Natural killer cell (primary cell): ENCODE measurements around the gene SNRNP70. TPM values are rescaled to one million over a fixed set of nuclear protein-coding genes. Genes with fewer than 3 reads are reported as not detected.
A peak's percentile ranks its signal among the peaks of the same experiment; 100 is the strongest.

Source experiments
- ATAC-seq, 3 donors: fragments of 150-1000 bp in 2 of 3; fragments of 200-7000 bp in 1 of 3; cut with Tn5 transposase; 1 replicate in 1 of 3; 2 replicates in 2 of 3; pipeline ENCODE4 v1.10.0; 2021; ENCODE audit warnings: mild to moderate bottlenecking in 2 of 3, moderate library complexity in 2 of 3
- DNase-seq, 2 donors: peaks; one replicate each; pipeline versions ENCODE4 v3.0.0 to v3.0.0-alpha.2; 2013 to 2021; ENCODE audit warnings: mixed read lengths in 1 of 2
- H3K27ac ChIP-seq: one replicate; pipeline ENCODE4 v1.5.1; 2013; ENCODE audit warnings: mild to moderate bottlenecking, low read length
- H3K27me3 ChIP-seq: one replicate; pipeline ENCODE4 v1.6.1; 2013; ENCODE audit warnings: low read length; ENCODE audit not compliant: control insufficient read depth, insufficient read depth
- H3K36me3 ChIP-seq: one replicate; pipeline ENCODE4 v1.6.1; 2013; ENCODE audit warnings: low read length; ENCODE audit not compliant: control insufficient read depth, insufficient read depth
- H3K4me1 ChIP-seq: one replicate; pipeline ENCODE4 v1.6.1; 2013; ENCODE audit warnings: low read length; ENCODE audit not compliant: control insufficient read depth, insufficient read depth
- H3K4me3 ChIP-seq: one replicate; pipeline ENCODE4 v1.5.1; 2013; ENCODE audit warnings: low read length
- H3K9me3 ChIP-seq: one replicate; pipeline ENCODE4 v1.6.1; 2013; ENCODE audit warnings: low read length; ENCODE audit not compliant: control insufficient read depth, insufficient read depth
- H3K27ac Mint-ChIP-seq, 2 donors: one replicate each; pipeline ENCODE4 v1.8.0; 2022; ENCODE audit warnings: mild to moderate bottlenecking in 2 of 2, mixed read lengths in 2 of 2, moderate library complexity in 1 of 2
- H3K27me3 Mint-ChIP-seq, 2 donors: one replicate each; pipeline ENCODE4 v1.8.0; 2022; ENCODE audit warnings: low read depth in 2 of 2, mixed read lengths in 2 of 2
- H3K36me3 Mint-ChIP-seq: one replicate; pipeline ENCODE4 v1.8.0; 2022; ENCODE audit warnings: mixed read lengths
- H3K4me1 Mint-ChIP-seq, 2 donors: one replicate each; pipeline ENCODE4 v1.8.0; 2022; ENCODE audit warnings: mixed read lengths in 2 of 2
- H3K4me3 Mint-ChIP-seq: one replicate; pipeline ENCODE4 v1.8.0; 2022; ENCODE audit warnings: mild to moderate bottlenecking, moderate library complexity, mixed read lengths
- H3K9me3 Mint-ChIP-seq, 2 donors: one replicate each; pipeline ENCODE4 v1.8.0; 2022; ENCODE audit warnings: mixed read lengths in 2 of 2
- CTCF ChIP-seq: fragments of 200-600 bp; IDR thresholded peaks from one replicate; pipeline ENCODE4 v1.8.0; 2022; ENCODE audit warnings: antibody characterized with exemption
- WGBS: methylation state at CpG from one replicate; pipeline ENCODE4 v1.1.7; 2013; ENCODE audit warnings: missing lambda C conversion rate; ENCODE audit not compliant: insufficient coverage; 5-methylcytosine and 5-hydroxymethylcytosine counted together
- intact Hi-C: fragments of 100-400 bp; cut with micrococcal nuclease; formaldehyde crosslinking; loops from one replicate; pipeline ENCODE4 v1.14.2; 2022
- total RNA-seq, 4 donors: library from RNA; stranded (reverse); fragments of 120-200 nt in 1 of 4; gene quantifications; one replicate each; pipeline versions ENCODE4 v1.2.3 to v1.2.4, GENCODE V29; 2013 to 2022

The SNRNP70 gene
- total RNA-seq, 3 donors from 2014 or later (not counting 1 experiment from before 2014, with no cell fraction given): 244 to 312 (median 299) TPM

GRCh38 chr19:49136771-49137171 lies 51.5 kb downstream of the SNRNP70 start:
- DNase-seq: no peak
- Mint-ChIP-seq H3K4me3 (no peak overlapping the region), H3K36me3 (no peaks in the 10 kb centered on the region), H3K27me3 (peaks cover 0 to 15% of the 10 kb centered on the region in 2 donors), H3K4me1 (peaks cover 11 to 18% of the 10 kb centered on the region in 2 donors), H3K27ac (no peak overlapping the region), H3K9me3 (no peaks in the 10 kb centered on the region)
- no peak for ATAC-seq
- H3K4me1 ChIP-seq: peaks cover 16% of the 10 kb centered on the region
- H3K27ac ChIP-seq: no peak overlapping the region
- WGBS: 89% methylated on average over 10 of the region's 10 CpGs
- H3K36me3 ChIP-seq: no peaks in the 10 kb centered on the region
- intact Hi-C loops: no loop called here
- no peak overlapping the region for H3K4me3 ChIP-seq
- peaks cover 2% of the 10 kb centered on the region for H3K27me3 ChIP-seq
- no peaks in the 10 kb centered on the region for H3K9me3 ChIP-seq
- no peak for TF ChIP-seq CTCF

GRCh38 chr19:49140951-49141350 lies 55.7 kb downstream of the SNRNP70 start:
- peaks cover 3% of the 10 kb centered on the region for H3K27me3 ChIP-seq
- peaks cover 15% of the 10 kb centered on the region for H3K4me1 ChIP-seq
- no peak for TF ChIP-seq CTCF
- Mint-ChIP-seq H3K9me3 (no peaks in the 10 kb centered on the region), H3K36me3 (no peaks in the 10 kb centered on the region), H3K27ac (no peak overlapping the region), H3K4me3 (no peak overlapping the region), H3K4me1 (peaks cover 16 to 19% of the 10 kb centered on the region in 2 donors), H3K27me3 (peaks cover 8 to 26% of the 10 kb centered on the region in 2 donors)
- DNase-seq: no peak
- WGBS: 77% methylated on average over 7 of the region's 7 CpGs
- ATAC-seq: no peak
- no peak overlapping the region for H3K27ac ChIP-seq
- no peaks in the 10 kb centered on the region for H3K9me3 ChIP-seq
- no peaks in the 10 kb centered on the region for H3K36me3 ChIP-seq
- H3K4me3 ChIP-seq: no peak overlapping the region
- intact Hi-C loops: loop anchor here (10.0 kb wide), 1 partner anchor 146 kb away; the partner anchor contains the start of genes GYS1 and RUVBL2

- Mint-ChIP-seq H3K36me3 (no peaks in the 10 kb centered on the region), H3K4me1 (peaks cover 16 to 23% of the 10 kb centered on the region in 2 donors), H3K9me3 (no peaks in the 10 kb centered on the region), H3K4me3 (no peak overlapping the region), H3K27me3 (peaks cover 8 to 28% of the 10 kb centered on the region in 2 donors), H3K27ac (no peak overlapping the region)
- H3K4me1 ChIP-seq: peaks cover 19% of the 10 kb centered on the region
- H3K27ac ChIP-seq: no peak overlapping the region
- intact Hi-C loops: loop anchor here (10.0 kb wide), 1 partner anchor 147 kb away; the partner anchor contains the start of genes GYS1 and RUVBL2
- no peak for DNase-seq
- ATAC-seq: no peak
- peaks cover 3% of the 10 kb centered on the region for H3K27me3 ChIP-seq
- H3K9me3 ChIP-seq: no peaks in the 10 kb centered on the region
- WGBS: 69% methylated on average over 6 of the region's 6 CpGs
- TF ChIP-seq CTCF: no peak
- no peaks in the 10 kb centered on the region for H3K36me3 ChIP-seq
- no peak overlapping the region for H3K4me3 ChIP-seq
Observed at GRCh38 chr19:49141352-49141751, 56.1 kb downstream of the SNRNP70 start.

GRCh38 chr19:49142866-49143335 lies 57.6 kb downstream of the SNRNP70 start:
- peaks cover 10 to 30% of the 10 kb centered on the region in 2 donors for H3K27me3 Mint-ChIP-seq
- peaks cover 19% of the 10 kb centered on the region for H3K4me1 ChIP-seq
- TF ChIP-seq CTCF: no peak
- peak overlapping the region; percentile 18 for H3K4me3 ChIP-seq
- H3K4me1 Mint-ChIP-seq: peaks cover 16 to 23% of the 10 kb centered on the region in 2 donors
- intact Hi-C loops: loop anchor here (2.0 to 10.0 kb wide), 2 partner anchors 14 to 148 kb away; partner anchors contain the start of genes GYS1 and RUVBL2
- H3K9me3 ChIP-seq: no peaks in the 10 kb centered on the region
- WGBS: 4% methylated on average over 21 of the region's 21 CpGs
- no peaks in the 10 kb centered on the region for H3K9me3 Mint-ChIP-seq
- no peaks in the 10 kb centered on the region for H3K36me3 ChIP-seq
- H3K4me3 Mint-ChIP-seq: peak overlapping the region; percentile 73
- peak overlapping the region in 1 of 2 donors; percentile 80 for H3K27ac Mint-ChIP-seq
- ATAC-seq: peak; percentile 90 to 95 (median 92)
- peak; percentile 65 for DNase-seq
- H3K36me3 Mint-ChIP-seq: no peaks in the 10 kb centered on the region
- H3K27ac ChIP-seq: no peak overlapping the region
- H3K27me3 ChIP-seq: peaks cover 3% of the 10 kb centered on the region
